Measurements from ENCODE around the gene CFAP97. TPM values are rescaled to one million over a fixed set of nuclear protein-coding genes. Genes with fewer than 3 reads are reported as not detected.
"Not testable (repeated sequence)": the region's sequence is repeated elsewhere in the genome, so short reads cannot be mapped to it uniquely, and the experiment has no call there.

CFAP97 gene
- total RNA-seq, 1 donor from 2014 or later = 27.0 TPM

DNA sequence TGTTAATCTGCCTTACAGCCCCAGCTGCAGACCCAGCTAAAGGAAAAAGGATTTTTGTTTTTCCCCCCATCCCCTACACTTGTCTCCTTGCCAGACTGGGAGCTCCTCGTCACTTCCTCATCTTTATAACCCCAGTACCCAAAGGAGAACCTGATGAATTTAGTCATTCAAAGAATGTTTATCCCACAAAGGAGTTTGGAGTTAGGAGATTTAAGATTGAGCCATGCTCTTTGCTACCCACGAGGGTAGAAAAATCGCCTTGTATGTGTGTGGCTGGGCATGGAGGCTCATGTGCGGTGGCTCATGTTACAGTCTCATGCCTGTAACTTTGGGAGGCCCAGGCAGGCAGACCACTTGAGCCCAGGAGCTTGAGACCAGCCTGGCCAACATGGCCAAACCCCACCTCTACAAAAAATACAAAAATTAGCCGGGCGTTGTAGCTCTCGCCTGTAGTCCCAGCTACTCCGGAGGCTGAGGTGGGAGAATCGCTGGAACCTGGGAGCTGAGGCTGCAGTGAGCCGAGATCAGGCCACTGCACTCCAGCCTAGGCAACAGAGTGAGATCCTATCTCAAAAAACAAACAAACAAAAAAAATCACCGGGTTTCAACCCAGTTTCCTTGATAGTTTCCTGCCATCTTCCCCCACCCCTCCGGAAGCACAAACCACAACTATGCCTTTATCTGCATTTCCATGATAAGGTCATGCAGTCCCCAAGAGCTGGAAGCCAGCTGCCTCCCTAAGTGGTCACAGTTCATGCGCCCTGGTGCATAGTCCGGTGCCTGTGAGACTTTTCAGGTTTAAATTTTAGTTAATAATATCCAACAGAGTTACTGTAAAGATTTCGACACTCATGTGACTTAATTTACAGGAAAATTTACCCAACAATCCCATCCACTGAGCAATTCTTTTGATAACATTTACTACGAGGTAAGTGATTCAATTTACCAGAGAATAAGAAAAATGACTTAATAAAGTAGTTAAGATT is 1.5 kb downstream of the CFAP97 start:
- peak; percentile 80 to 85 for DNase-seq (ENCODE audit: low read depth in 2 of 2)

DNA sequence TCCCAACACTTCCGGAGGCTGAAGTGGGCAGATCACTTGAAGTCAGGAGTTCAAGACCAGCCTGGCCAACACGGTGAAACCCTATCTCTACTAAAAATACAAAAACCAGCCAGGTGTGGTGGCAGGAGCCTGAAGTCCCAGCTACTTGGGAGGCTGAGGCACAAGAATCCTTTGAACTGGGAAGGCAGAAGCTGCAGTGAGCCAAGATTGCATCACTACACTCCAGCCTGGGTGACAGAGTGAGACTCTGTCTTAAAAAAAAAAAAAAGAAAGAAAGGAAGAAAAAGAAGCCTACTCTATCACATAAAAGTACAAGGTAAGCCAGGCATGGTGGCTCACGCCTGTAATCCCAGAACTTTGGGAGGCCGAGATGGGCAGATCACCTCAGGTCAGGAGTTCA is 5.6 kb downstream of the CFAP97 start:
- not testable (repeated sequence) for DNase-seq (ENCODE audit: low read depth in 2 of 2)

DNA sequence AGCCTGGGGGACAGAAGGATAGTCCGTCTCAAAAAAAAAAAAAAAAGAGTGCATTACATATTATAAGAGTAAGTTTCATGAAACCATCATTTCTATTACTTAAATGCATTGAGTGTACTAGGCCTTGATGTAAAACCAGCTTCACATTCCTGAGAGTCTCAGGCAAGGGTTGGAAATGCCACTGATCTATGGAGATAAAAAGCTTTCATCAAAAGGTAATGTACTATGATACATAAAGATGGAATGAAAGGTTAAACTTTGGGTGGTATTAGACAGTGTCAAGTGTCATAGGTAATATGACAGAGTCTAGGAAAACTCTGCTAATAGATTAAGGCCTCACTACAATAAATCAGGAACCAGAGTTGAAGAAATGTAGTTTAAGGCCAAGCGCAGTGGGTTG is 7.4 kb downstream of the CFAP97 start:
- DNase-seq (ENCODE audit: low read depth in 2 of 2) = no peak

GRCh38 chr4:185194924-185195888 is 8.6 kb downstream of the CFAP97 start:
- DNase-seq (ENCODE audit: low read depth in 2 of 2) = no peak

DNA sequence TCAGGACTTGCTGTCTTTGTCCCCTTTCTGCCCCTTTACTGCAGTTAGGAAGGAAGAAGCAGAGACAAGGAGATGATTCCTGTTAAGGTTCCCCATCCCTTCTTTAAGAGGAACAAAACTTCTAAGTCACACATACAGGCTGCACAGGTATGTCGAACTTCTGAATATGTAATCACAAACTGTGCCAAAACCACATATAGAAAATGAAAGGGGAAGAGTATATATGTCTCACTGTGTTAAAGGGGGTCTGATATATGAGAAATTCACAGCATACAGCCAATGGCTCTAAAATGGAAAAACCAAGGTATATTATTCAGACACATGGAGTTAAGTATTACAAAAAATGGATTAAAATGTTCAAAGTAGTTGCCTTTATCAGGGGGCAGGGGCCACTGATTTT is 11.7 kb downstream of the CFAP97 start:
- no peak for DNase-seq (ENCODE audit: low read depth in 2 of 2)

- DNase-seq (ENCODE audit: low read depth in 2 of 2) = no peak
These were observed 13.4 kb downstream of the CFAP97 start for GRCh38 chr4:185190306-185190856.

- no peak for DNase-seq (ENCODE audit: low read depth in 2 of 2)
These were observed 14.0 kb downstream of the CFAP97 start for GRCh38 chr4:185189606-185190305.

DNA sequence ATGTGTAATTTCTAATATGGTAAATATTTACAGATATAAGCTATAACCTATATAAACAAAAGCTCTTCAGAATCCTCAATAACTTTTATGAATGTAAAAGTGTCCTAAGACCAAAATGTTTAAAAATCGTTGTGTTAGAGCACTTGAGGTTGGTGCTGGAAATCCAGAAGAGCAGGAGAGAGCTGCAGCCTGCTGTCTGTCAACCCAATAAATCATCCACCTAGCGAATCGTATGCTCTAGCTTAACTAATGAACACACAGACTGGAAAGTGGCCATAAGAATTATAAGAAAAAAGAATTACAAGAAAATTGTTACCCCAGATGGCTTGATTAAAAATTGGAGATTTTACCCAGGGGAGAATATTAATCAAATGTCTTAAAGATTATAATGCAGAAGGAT is 17.0 kb downstream of the CFAP97 start:
- DNase-seq (ENCODE audit: low read depth in 2 of 2) = no peak

DNA sequence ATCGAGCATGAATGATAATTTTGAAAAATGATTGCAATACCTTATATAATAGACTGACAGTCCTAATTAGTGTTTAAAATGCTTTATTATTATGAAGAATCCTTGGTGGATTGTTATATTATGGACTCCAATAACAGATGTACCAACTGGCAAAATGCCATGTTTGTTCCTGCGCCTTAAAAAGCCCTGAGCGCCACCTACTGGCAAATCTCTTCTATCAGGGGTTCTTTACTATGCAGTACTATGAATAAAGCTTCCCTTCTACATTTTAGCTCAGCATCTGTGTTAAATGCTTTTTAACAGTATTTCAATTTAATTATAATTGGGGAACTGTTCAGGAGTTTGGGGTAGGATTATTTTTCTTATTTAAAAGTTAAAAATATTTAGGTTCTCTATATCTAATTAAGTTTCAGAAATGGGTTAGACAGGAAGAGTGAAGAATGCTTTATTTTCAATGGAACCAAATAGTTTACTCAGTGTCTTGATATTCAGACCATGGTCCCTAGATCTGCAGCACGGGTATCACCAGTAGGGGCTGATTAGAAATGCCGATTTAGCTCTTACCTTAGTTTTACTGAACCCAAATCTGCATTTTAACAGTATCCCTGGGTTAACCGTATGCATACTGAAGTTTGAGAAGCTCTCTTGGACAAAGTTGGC is 20.0 kb downstream of the CFAP97 start:
- peak; percentile 91 to 94 for DNase-seq (ENCODE audit: low read depth in 2 of 2)

DNA sequence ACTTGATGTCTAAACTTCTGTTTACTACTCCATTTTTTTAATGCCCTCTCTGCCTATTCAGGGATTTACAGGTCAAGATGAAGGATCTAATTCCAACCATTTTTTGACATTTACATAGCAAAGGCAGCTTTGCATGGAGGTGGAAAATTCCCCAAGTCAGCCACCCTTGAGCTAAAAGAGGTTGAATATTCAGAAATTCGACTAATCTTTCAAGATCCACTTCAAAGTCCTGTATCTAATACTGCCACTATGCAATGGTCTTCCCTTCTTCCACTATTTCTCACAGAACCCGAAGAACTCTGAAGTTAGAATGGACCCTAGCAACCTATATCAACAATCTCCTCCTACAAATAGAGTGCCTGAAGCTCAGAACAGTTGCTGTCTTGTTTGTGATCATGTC is 21.6 kb downstream of the CFAP97 start:
- no peak for DNase-seq (ENCODE audit: low read depth in 2 of 2)

GRCh38 chr4:185179488-185179887 is 24.3 kb downstream of the CFAP97 start:
- DNase-seq (ENCODE audit: low read depth in 2 of 2) = no peak

- no peak for DNase-seq (ENCODE audit: low read depth in 2 of 2)
These were observed 32.3 kb downstream of the CFAP97 start for GRCh38 chr4:185171373-185172071.

- no peak for DNase-seq (ENCODE audit: low read depth in 2 of 2)
These were observed 36.6 kb downstream of the CFAP97 start for GRCh38 chr4:185167234-185167633.

DNA sequence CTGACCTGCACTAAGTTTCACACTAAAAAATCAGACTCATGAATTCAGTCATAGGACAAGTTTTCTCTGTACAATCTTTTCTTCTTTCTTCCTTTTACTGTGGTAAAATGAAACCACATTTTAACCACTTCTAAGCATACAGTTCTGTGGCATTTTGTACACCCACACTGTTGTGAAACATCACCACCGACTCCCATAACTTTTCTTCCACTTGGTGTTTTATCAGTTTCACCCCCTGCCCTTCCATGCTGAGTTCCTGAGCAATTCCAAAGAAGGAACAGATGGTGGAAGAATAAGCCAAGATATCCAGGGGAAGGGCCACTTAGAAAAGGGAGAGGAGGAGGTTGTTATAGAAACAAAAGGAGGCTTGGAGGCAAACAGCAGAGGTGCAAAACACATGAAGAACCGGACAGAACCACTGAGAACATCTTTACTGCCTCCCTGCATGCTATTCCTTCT is 38.2 kb downstream of the CFAP97 start:
- no peak for DNase-seq (ENCODE audit: low read depth in 2 of 2)

DNA sequence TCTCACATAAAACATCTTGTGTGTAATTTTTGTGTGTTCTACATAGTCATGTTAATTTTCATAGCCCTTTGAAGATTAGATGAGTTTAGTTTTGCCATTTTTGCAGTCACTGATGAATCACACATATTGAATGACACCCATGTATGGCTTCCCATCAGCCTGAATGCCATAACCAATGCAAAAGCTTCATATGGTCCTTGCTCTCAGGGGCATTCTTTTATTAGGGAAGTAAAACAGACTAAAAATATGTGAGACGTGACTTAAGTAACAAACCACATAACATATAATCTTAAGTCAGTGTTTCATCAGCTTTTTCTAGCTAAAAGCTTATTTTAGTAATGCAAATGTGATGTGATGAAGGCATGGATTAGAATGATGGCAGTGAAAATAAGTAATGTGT is 52.5 kb downstream of the CFAP97 start:
- DNase-seq (ENCODE audit: low read depth in 2 of 2) = no peak

DNA sequence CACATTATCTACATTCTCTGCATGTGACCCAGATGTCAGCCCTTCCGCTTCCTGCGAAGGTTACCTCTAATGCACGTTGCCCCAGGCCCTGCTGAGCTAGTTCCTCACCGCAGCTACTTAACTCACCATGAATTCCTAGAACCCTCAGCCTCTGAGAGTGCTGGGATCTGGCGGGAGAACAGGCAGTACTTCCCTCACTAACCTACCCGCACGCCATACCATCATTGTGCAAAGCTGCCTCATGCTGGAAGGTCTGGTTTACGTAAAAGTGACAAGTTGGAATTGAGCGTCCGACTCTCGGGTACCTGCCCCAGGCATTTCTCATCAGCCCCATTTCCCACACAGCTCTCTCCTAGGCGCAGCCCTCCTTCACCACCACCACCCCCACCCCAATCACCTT is 54.4 kb downstream of the CFAP97 start:
- DNase-seq (ENCODE audit: low read depth in 2 of 2) = no peak

- DNase-seq (ENCODE audit: low read depth in 2 of 2) = peak in 1 of 2 donors; percentile 23
These were observed 58.2 kb downstream of the CFAP97 start for GRCh38 chr4:185145572-185145971.

GRCh38 chr4:185144601-185145240 is 59.1 kb downstream of the CFAP97 start:
- DNase-seq (ENCODE audit: low read depth in 2 of 2) = no peak

DNA sequence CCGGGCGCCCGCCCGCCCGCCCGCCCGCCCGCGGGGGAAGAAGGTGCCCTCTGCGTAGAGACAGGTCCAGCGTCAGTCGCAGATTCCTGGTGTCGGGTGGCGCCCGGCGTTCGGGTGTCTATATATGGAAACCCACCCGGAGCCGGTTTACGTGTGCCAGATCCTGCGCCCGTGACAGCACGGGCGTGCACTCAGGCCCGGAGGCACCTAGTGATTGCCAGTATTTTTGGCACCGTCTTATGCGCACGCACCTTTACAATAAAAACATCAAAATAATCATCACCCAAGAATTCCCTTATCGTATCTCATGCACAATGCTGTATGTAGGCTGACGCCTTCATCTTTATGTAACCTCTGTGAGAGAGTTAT is 60.2 kb downstream of the CFAP97 start:
- peak; percentile 19 to 44 for DNase-seq (ENCODE audit: low read depth in 2 of 2)

Measured in lung microvascular endothelial cell (primary cell).